ENCODE data around the gene NPRL2. TPM values are rescaled to one million over a fixed set of nuclear protein-coding genes. Genes with fewer than 3 reads are reported as not detected.

The NPRL2 gene
- total and polyA plus RNA-seq, 2 of the 13 experiments (the other 11 are each of a cell fraction or from before 2014, with no cell fraction given) = 30.6 to 51.4 TPM

DNA sequence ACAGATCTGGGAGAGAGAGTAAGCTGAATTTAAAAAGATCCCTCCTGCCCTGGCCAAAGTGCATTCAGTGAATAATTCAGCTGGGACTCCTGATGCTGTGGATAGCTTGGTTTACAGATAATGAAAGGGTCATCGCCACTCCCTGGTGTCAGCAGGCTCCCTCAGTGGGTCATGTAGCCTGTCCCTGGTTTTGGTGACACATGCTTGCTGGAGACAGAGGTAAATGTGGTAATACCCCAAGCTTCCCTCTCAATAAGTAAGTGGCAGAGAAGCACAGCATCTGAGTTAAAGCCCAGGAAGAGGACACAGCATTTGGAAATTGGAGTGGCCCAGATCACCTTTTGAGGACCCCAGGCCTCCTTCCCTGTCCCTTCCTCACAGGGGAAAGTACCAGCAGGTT, 6.9 kb upstream of the NPRL2 start:
- POLR2A ChIA-PET = interaction anchor here (1.5 kb wide), 1 partner anchor 58 kb away, joined by 4 read pairs; the partner anchor contains the start of genes HYAL3 and NAA80
- Histone ChIP-seq H3K9ac (ENCODE audit: insufficient read depth, low read depth, low read length) (peak overlapping the region; percentile 91), H4K20me1 (ENCODE audit: insufficient read depth, low read length) (peaks cover 25% of the 10 kb centered on the region), H3K79me2 (ENCODE audit: insufficient read depth, low read length) (peaks cover 39% of the 10 kb centered on the region), H3K4me3 (replicated peaks in 1 of 3; ENCODE audit: insufficient read depth in 1 of 3, low read depth in 2 of 3, low read length in 3 of 3) (peak overlapping the region; percentile 76 to 91 (median 88)), H3K27ac (ENCODE audit: extremely low read length, insufficient read depth, low read length) (no peak overlapping the region), H2AFZ (ENCODE audit: low read length) (no peak overlapping the region), H3K9me3 (ENCODE audit: low read length) (no peaks in the 10 kb centered on the region), H3K4me1 (ENCODE audit: insufficient read depth, low read length) (peaks cover 37% of the 10 kb centered on the region), H3K36me3 (replicated peaks in 1 of 2; ENCODE audit: control insufficient read depth in 1 of 2, insufficient read depth in 2 of 2, low read length in 2 of 2) (peaks cover 10 to 31% of the 10 kb centered on the region in 2 experiments; a peak in 4 of 5 replicates), H3K27me3 (ENCODE audit: control insufficient read depth in 1 of 2, insufficient read depth in 2 of 2, low read length in 2 of 2) (peaks cover 0 to 4% of the 10 kb centered on the region in 2 experiments; a peak in 2 of 5 replicates), H3K4me2 (ENCODE audit: low read depth, low read length) (peak overlapping the region; percentile 94)
- in situ Hi-C loops (cut with HindIII; ENCODE audit: extremely low pct_ligation_motif_present, low pct_unique_long_range_greater_than_20kb) = no loop called here
- CTCF ChIA-PET (ENCODE audit: low intra/inter-chr PET ratio, low total read pairs) = no interaction called here
- TF ChIP-seq ZMYM2 (CRISPR knock-in tag; IDR thresholded peaks at IDR 0.05) (no peak), ZNF616 (CRISPR knock-in tag; IDR thresholded peaks at IDR 0.05; ENCODE audit: low read depth) (no peak), RFX5 (IDR thresholded peaks at IDR 0.05; ENCODE audit: low read depth, low read length) (no peak), ZNF136 (CRISPR knock-in tag; IDR thresholded peaks at IDR 0.05; ENCODE audit: low read depth) (no peak), ZNF557 (CRISPR knock-in tag; IDR thresholded peaks at IDR 0.05) (no peak), CENPT (CRISPR knock-in tag; IDR thresholded peaks at IDR 0.05; ENCODE audit: low read depth) (no peak), ZNF225 (CRISPR knock-in tag; IDR thresholded peaks at IDR 0.05) (no peak), TCF7 (IDR thresholded peaks at IDR 0.05; ENCODE audit: low read depth) (no peak), MXD4 (CRISPR knock-in tag; IDR thresholded peaks at IDR 0.05) (no peak), ZNF615 (CRISPR knock-in tag; IDR thresholded peaks at IDR 0.05; ENCODE audit: borderline replicate concordance) (no peak), ZBTB21 (CRISPR knock-in tag; IDR thresholded peaks at IDR 0.05) (no peak), MEF2D (CRISPR knock-in tag; IDR thresholded peaks at IDR 0.05) (no peak)
- TF ChIP-seq, protein P1, sequence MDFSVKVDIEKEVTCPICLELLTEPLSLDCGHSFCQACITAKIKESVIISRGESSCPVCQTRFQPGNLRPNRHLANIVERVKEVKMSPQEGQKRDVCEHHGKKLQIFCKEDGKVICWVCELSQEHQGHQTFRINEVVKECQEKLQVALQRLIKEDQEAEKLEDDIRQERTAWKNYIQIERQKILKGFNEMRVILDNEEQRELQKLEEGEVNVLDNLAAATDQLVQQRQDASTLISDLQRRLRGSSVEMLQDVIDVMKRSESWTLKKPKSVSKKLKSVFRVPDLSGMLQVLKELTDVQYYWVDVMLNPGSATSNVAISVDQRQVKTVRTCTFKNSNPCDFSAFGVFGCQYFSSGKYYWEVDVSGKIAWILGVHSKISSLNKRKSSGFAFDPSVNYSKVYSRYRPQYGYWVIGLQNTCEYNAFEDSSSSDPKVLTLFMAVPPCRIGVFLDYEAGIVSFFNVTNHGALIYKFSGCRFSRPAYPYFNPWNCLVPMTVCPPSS (IDR thresholded peaks at IDR 0.05) = no peak
- TF ChIP-seq, protein P2, sequence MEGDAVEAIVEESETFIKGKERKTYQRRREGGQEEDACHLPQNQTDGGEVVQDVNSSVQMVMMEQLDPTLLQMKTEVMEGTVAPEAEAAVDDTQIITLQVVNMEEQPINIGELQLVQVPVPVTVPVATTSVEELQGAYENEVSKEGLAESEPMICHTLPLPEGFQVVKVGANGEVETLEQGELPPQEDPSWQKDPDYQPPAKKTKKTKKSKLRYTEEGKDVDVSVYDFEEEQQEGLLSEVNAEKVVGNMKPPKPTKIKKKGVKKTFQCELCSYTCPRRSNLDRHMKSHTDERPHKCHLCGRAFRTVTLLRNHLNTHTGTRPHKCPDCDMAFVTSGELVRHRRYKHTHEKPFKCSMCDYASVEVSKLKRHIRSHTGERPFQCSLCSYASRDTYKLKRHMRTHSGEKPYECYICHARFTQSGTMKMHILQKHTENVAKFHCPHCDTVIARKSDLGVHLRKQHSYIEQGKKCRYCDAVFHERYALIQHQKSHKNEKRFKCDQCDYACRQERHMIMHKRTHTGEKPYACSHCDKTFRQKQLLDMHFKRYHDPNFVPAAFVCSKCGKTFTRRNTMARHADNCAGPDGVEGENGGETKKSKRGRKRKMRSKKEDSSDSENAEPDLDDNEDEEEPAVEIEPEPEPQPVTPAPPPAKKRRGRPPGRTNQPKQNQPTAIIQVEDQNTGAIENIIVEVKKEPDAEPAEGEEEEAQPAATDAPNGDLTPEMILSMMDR (CRISPR knock-in tag; IDR thresholded peaks at IDR 0.05) = no peak
- TF ChIP-seq, protein P3, sequence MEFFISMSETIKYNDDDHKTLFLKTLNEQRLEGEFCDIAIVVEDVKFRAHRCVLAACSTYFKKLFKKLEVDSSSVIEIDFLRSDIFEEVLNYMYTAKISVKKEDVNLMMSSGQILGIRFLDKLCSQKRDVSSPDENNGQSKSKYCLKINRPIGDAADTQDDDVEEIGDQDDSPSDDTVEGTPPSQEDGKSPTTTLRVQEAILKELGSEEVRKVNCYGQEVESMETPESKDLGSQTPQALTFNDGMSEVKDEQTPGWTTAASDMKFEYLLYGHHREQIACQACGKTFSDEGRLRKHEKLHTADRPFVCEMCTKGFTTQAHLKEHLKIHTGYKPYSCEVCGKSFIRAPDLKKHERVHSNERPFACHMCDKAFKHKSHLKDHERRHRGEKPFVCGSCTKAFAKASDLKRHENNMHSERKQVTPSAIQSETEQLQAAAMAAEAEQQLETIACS (CRISPR knock-in tag; IDR thresholded peaks at IDR 0.05) = no peak
- no peak for DNase-seq (ENCODE audit: low spot score)
- no TSS peak for BruUV-seq (replicated peaks)
- 50% methylated on average over 1 of the region's 1 CpG for WGBS (ENCODE audit: low lambda C conversion rate)
- intact Hi-C loops (cut with micrococcal nuclease; ENCODE audit: unreplicated experiment) = no loop called here
- FAIRE-seq = no peak
- no peak for ATAC-seq

Measured in HepG2 (cell line).